DOHH2 (cell line): ENCODE measurements around the gene MEGF11.

Experiments used
- CTCF ChIP-seq: fragments of 200-600 bp; sonication (generic); IDR thresholded peaks from one replicate; pipeline ENCODE4 v1.5.1; 2014; ENCODE audit warnings: antibody characterized with exemption, mild to moderate bottlenecking, low read depth, low read length; ENCODE audit not compliant: poor library complexity, severe bottlenecking
- EZH2phosphoT487 ChIP-seq: fragments of 200-600 bp; sonication (generic); IDR thresholded peaks from 2 replicates; pipeline ENCODE4 v1.6.1; 2017; ENCODE audit warnings: borderline replicate concordance, mild to moderate bottlenecking, antibody characterized with exemption, low read length, moderate library complexity, mixed read lengths

- TF ChIP-seq CTCF = no peak
- no peak for TF ChIP-seq EZH2phosphoT487
Measured at GRCh38 chr15:66100761-66101160, 152.8 kb downstream of the MEGF11 start.
